PC-9 (cell line): ENCODE data around the gene BCAS3.

Experiments
- EZH2 ChIP-seq: fragments of 200-600 bp; sonication (generic); IDR thresholded peaks from 2 replicates; pipeline ENCODE4 v1.8.0; 2017; ENCODE audit warnings: antibody characterized with exemption, low read depth
- TF ChIP-seq, protein P1 (sequence below): fragments of 200-600 bp; sonication (generic); conservative IDR thresholded peaks from 2 replicates; pipeline ENCODE4 v1.6.1; 2017; ENCODE audit warnings: mixed run types, antibody characterized with exemption, mild to moderate bottlenecking, moderate library complexity

DNA sequence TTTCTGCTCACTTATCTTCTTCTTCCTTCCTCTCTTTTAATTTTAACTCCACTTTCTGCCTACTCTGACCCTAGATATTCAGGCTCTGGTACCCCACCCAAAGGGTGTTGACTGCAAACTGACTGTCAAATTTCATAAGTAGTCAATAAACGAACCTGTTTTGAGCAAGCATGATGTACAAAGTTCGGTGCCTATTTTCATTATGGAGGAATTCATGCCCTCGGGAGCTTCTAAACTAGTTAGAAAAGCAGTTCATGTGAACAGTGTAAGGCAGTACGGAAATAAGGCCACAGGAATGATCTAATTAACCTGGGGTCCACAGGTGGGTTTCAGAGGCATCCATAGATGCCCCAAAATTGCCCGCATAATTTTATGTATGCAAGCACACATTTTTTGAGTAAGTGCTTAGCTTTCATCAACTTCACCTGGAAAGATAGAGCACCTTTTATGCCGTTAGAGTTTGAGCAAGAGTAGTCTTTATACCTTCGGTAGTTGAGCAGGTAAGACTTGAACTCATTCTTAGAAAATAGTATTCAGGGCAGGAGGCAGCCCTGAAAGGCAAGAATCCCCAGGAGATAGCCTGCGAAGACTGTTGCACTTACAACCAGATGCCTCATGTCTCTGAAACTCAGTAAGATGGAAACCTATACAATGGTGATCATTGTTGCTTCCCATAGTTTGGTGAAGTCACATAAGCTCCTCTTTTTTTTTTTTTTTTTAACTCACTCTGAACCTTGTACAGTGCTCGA lies 685.4 kb downstream of the BCAS3 start:
- TF ChIP-seq, protein P1, sequence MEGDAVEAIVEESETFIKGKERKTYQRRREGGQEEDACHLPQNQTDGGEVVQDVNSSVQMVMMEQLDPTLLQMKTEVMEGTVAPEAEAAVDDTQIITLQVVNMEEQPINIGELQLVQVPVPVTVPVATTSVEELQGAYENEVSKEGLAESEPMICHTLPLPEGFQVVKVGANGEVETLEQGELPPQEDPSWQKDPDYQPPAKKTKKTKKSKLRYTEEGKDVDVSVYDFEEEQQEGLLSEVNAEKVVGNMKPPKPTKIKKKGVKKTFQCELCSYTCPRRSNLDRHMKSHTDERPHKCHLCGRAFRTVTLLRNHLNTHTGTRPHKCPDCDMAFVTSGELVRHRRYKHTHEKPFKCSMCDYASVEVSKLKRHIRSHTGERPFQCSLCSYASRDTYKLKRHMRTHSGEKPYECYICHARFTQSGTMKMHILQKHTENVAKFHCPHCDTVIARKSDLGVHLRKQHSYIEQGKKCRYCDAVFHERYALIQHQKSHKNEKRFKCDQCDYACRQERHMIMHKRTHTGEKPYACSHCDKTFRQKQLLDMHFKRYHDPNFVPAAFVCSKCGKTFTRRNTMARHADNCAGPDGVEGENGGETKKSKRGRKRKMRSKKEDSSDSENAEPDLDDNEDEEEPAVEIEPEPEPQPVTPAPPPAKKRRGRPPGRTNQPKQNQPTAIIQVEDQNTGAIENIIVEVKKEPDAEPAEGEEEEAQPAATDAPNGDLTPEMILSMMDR: no peak
- TF ChIP-seq EZH2: no peak
